Stimulated activated naive CD4-positive, alpha-beta T cell (primary cell): ENCODE measurements around the gene ZNF710.

Experiments
- DNase-seq, 6 experiments: peaks; one replicate each; lab custom pipeline; 2025; lab: John Stamatoyannopoulos, UW

ZNF710 gene

GRCh38 chr15:90038632-90039095 lies 37.5 kb downstream of the ZNF710 start:
- DNase-seq: no peak

GRCh38 chr15:90039996-90040395 lies 38.9 kb downstream of the ZNF710 start:
- no peak for DNase-seq

- DNase-seq: no peak
Observed at GRCh38 chr15:90040618-90041017, 39.5 kb downstream of the ZNF710 start.

GRCh38 chr15:90042356-90042755 lies 41.2 kb downstream of the ZNF710 start:
- no peak for DNase-seq

GRCh38 chr15:90042766-90043529 lies 41.8 kb downstream of the ZNF710 start:
- DNase-seq: no peak

GRCh38 chr15:90043530-90044010 lies 42.4 kb downstream of the ZNF710 start:
- DNase-seq: no peak

- DNase-seq: no peak
Observed at GRCh38 chr15:90044191-90044590, 43.1 kb downstream of the ZNF710 start.

GRCh38 chr15:90044916-90045371 lies 43.8 kb downstream of the ZNF710 start:
- DNase-seq: no peak

GRCh38 chr15:90046289-90046688 lies 45.2 kb downstream of the ZNF710 start:
- DNase-seq: no peak

- DNase-seq: no peak
Observed at GRCh38 chr15:90046911-90047392, 45.8 kb downstream of the ZNF710 start.

GRCh38 chr15:90047956-90048575 lies 46.9 kb downstream of the ZNF710 start:
- DNase-seq: no peak

- DNase-seq: no peak
Observed at GRCh38 chr15:90049030-90049429, 47.9 kb downstream of the ZNF710 start.

GRCh38 chr15:90049666-90050604 lies 48.8 kb downstream of the ZNF710 start:
- DNase-seq: no peak

- DNase-seq: no peak
Observed at GRCh38 chr15:90051874-90052273, 50.8 kb downstream of the ZNF710 start.

- no peak for DNase-seq
Observed at GRCh38 chr15:90053685-90054466, 52.8 kb downstream of the ZNF710 start.

GRCh38 chr15:90054618-90055097 lies 53.5 kb downstream of the ZNF710 start:
- no peak for DNase-seq

- no peak for DNase-seq
Observed at GRCh38 chr15:90055182-90055581, 54.1 kb downstream of the ZNF710 start.

GRCh38 chr15:90056529-90056928 lies 55.4 kb downstream of the ZNF710 start:
- no peak for DNase-seq

- no peak for DNase-seq
Observed at GRCh38 chr15:90058308-90058707, 57.2 kb downstream of the ZNF710 start.

- DNase-seq: no peak
Observed at GRCh38 chr15:90058775-90059174, 57.7 kb downstream of the ZNF710 start.
